Measurements from ENCODE around the gene GLUD1. TPM values are rescaled to one million over a fixed set of nuclear protein-coding genes. Genes with fewer than 3 reads are reported as not detected.
A peak's percentile ranks its signal among the peaks of the same experiment; 100 is the strongest.
"Not testable (repeated sequence)": the region's sequence is repeated elsewhere in the genome, so short reads cannot be mapped to it uniquely, and the experiment has no call there.

Gene GLUD1
- polyA plus RNA-seq, 1 donor from 2014 or later, result 83.7 TPM

DNA sequence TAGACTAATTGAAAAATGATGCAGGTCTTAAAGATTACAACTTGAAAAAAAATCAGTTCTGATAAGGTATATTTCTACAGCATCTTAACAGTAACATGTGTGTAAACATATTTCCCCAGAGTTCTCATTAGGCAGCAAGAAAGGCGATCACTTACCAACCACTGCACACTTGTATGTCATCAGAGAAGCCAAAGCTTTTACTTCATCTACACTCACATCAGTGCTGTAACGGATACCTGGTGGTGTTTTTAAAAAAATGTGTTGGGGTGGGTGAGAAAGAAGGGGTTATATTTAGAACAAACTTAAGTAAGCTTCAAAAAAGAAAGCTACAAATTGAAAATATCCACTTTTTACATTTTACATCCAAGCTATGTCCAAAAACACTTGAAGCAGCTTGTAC lies 18.2 kb downstream of the GLUD1 start:
- not testable (repeated sequence) for H3K4me1 Mint-ChIP-seq, H3K27ac Mint-ChIP-seq, H3K36me3 Mint-ChIP-seq, H3K27me3 Mint-ChIP-seq, H3K4me3 Mint-ChIP-seq, H3K9me3 Mint-ChIP-seq

DNA sequence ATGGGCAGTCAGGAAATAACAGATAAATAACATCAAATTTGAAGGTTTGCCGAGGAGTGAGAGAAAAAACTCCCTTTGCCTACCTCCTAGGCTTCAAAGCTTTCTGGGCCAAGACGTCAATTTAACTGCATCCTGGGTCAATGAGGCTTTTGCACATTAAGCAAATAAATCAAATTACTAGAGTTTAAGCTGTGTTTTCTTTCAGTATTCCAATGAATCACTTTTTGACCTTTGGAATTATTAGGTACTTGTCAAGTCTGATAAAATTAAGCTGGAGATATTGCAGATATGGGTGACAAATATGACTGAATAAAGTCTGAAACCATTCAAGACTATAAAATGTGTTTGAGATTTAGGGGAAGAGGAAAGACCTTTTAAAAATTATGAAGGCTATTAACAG lies 22.2 kb downstream of the GLUD1 start:
- Mint-ChIP-seq H3K9me3 (no peaks in the 10 kb centered on the region), H3K4me3 (no peak overlapping the region), H3K36me3 (peaks cover 5% of the 10 kb centered on the region), H3K4me1 (no peaks in the 10 kb centered on the region), H3K27me3 (no peaks in the 10 kb centered on the region), H3K27ac (no peak overlapping the region)

DNA sequence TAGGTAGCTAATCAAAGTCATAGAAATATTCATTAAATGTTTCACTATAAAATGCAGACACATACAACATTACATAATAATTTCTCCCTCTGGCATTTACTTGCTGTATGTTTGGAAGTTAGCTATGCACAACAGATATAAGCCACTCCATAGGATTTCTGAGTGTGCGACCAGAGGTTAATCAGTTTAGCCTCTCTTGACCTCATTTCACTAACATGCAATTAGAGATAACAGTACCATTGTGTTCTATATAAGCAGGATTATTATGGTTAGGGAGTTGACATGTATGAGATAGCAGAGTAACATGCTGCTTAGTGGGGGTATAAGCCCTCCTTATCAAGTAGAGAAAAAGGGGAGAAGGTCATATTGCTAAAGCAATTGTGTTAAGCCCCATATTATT lies 26.4 kb downstream of the GLUD1 start:
- H3K9me3 Mint-ChIP-seq, result no peaks in the 10 kb centered on the region
- H3K4me1 Mint-ChIP-seq, result no peaks in the 10 kb centered on the region
- H3K4me3 Mint-ChIP-seq, result no peak overlapping the region
- no peaks in the 10 kb centered on the region for H3K27me3 Mint-ChIP-seq
- peak overlapping the region in 1 of 3 donors; percentile 47 for H3K27ac Mint-ChIP-seq
- peaks cover 8% of the 10 kb centered on the region for H3K36me3 Mint-ChIP-seq

DNA sequence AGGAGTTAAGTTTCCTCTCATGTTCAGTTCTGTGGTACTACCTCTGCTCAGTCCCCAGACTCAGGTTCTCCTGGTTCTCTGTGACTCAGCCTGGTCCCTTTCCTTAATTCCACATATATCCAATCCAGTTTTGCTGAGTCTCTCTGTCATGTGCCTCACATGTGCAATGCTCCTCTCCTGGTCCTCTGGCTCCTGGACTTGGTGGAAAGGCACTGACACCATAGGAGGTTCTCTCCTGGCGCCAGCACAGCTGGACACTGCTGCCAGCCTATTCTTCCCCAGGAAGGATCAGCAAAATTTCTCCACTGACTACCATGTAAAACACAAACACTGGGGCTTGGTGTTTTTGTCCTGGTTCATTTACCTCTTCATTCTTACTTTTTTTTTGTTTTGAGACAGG lies 27.8 kb downstream of the GLUD1 start:
- Mint-ChIP-seq H3K9me3 (no peaks in the 10 kb centered on the region), H3K4me3 (no peak overlapping the region), H3K27me3 (no peaks in the 10 kb centered on the region), H3K36me3 (peaks cover 9% of the 10 kb centered on the region), H3K27ac (peak overlapping the region in 1 of 3 donors; percentile 35), H3K4me1 (no peaks in the 10 kb centered on the region)

DNA sequence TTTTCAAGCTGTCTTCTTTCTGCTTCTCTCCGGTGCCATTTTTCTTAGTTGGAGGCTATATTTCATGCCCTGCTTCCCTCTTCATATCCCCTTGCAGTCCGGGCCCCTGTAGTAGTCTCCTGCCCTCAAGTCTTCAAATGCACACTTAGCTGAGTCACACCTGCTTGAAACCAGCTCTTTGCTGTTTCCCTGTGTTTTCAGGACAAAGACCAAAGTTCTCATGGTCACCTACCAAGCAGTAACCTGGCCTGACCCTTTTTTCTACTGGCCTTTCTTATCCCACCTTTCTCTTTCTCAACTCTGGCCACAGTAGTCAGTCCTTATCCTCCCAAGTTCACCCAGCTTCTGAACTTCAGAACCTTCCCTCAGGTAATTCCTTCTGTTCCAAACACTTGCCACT lies 28.5 kb downstream of the GLUD1 start:
- Mint-ChIP-seq H3K4me1 (no peaks in the 10 kb centered on the region), H3K27ac (no peak overlapping the region), H3K4me3 (no peak overlapping the region), H3K27me3 (no peaks in the 10 kb centered on the region), H3K36me3 (peaks cover 8% of the 10 kb centered on the region), H3K9me3 (no peaks in the 10 kb centered on the region)

DNA sequence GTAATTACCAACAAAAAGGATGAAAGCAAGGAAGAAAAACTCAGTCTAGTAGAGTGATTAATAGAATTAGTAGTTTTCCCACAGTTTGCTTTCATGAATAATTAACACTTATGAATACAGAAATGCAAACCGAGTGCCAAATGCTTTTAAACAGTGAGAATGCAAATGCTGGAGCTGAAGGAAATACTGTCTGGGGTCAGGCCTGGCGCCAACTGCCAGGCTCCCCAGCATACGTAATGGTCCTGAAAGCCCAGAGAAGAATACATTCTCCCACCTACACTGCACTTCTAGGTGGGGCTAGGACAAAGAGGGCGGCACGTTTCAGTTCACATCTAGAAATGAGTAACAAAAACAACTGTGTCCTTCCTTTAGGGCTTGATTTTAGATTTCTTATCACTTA lies 30.0 kb downstream of the GLUD1 start:
- H3K27ac Mint-ChIP-seq, result no peak overlapping the region
- H3K27me3 Mint-ChIP-seq, result no peaks in the 10 kb centered on the region
- H3K4me3 Mint-ChIP-seq, result no peak overlapping the region

DNA sequence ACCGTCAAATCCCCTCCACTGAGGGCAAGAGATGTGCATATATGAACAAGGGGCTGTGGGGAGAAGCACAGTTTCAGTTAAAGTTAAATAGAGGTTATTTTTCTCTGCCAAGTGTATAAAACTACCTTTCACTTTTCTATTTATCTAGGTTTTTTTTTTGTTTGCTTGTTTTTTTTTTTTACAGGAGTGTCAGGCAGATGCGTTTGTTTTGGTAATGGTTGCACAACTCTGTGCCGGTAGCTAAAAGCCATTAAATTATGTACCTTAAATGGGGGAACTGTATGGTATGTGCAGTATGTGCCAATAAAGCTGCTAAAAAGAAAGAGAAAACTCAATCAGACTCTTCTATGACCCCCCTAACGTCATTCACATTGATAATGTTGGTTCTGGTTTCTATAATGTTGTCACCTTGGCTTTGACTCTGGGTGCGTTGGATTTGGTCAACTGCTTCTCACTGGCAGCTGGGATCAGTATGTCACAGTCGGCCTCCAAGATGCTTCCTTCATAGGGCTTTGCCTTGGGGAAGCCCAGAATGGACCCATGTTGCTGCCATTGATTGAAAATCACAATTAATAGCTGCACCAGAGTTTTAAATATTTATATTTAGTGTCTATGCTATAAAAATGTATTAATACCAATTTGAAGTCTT lies 34.2 kb downstream of the GLUD1 start:
- no peak overlapping the region for H3K4me3 Mint-ChIP-seq
- peaks cover 16% of the 10 kb centered on the region for H3K36me3 Mint-ChIP-seq

More for the DNA sequence above, 30.0 kb downstream of the GLUD1 start:
- no peaks in the 10 kb centered on the region for H3K4me1 Mint-ChIP-seq
- peaks cover 14% of the 10 kb centered on the region for H3K36me3 Mint-ChIP-seq
- no peaks in the 10 kb centered on the region for H3K9me3 Mint-ChIP-seq

DNA sequence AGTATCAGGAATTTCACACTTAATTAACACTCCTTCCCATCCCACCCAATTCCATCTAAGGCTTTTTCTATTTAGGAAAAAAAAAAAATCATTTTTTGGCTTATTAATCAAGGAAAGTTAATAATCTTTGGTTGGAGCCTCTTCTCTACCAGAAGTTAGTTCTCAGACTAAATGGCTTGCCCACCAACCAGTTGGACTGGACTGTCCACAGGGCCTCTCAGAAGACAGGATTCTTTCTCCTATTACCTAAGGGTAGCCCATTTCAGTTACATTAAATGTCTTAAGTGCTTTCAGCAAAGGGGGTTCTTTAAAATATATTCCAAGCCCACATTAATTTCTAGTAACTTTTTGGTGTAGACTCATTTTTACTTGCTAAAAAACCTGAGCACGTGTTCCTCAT lies 35.2 kb downstream of the GLUD1 start:
- peaks cover 16% of the 10 kb centered on the region for H3K36me3 Mint-ChIP-seq
- H3K4me3 Mint-ChIP-seq, result no peak overlapping the region
- H3K27ac Mint-ChIP-seq, result no peak overlapping the region
- no peaks in the 10 kb centered on the region for H3K4me1 Mint-ChIP-seq
- H3K27me3 Mint-ChIP-seq, result no peaks in the 10 kb centered on the region
- no peaks in the 10 kb centered on the region for H3K9me3 Mint-ChIP-seq

More for the DNA sequence above, 34.2 kb downstream of the GLUD1 start:
- peak overlapping the region in 1 of 3 donors; percentile 1 for H3K27ac Mint-ChIP-seq
- H3K9me3 Mint-ChIP-seq, result no peaks in the 10 kb centered on the region
- H3K27me3 Mint-ChIP-seq, result no peaks in the 10 kb centered on the region
- no peaks in the 10 kb centered on the region for H3K4me1 Mint-ChIP-seq

DNA sequence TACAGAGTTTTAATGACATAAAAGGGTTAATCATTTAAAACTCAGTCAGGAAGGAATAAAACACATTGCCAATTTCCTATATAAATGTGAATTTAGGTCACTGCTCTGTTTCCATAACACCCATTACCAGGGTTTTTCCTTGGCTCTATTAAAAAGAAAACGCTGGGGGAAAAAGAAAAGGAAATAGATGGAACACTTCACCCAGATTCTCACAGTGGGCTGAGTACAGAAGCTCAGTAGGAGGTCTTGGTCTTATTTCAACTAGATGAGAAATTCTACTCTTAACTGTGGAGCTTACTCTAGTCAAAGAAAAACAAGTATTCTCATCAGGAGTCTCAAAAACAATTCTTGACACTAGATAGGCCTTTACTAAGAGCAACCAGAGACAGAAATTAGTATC lies 36.5 kb downstream of the GLUD1 start:
- Mint-ChIP-seq H3K27ac (no peak overlapping the region), H3K27me3 (no peaks in the 10 kb centered on the region), H3K4me3 (peak overlapping the region in 1 of 4 donors; percentile 4), H3K4me1 (no peaks in the 10 kb centered on the region), H3K9me3 (no peaks in the 10 kb centered on the region), H3K36me3 (peaks cover 15% of the 10 kb centered on the region)

DNA sequence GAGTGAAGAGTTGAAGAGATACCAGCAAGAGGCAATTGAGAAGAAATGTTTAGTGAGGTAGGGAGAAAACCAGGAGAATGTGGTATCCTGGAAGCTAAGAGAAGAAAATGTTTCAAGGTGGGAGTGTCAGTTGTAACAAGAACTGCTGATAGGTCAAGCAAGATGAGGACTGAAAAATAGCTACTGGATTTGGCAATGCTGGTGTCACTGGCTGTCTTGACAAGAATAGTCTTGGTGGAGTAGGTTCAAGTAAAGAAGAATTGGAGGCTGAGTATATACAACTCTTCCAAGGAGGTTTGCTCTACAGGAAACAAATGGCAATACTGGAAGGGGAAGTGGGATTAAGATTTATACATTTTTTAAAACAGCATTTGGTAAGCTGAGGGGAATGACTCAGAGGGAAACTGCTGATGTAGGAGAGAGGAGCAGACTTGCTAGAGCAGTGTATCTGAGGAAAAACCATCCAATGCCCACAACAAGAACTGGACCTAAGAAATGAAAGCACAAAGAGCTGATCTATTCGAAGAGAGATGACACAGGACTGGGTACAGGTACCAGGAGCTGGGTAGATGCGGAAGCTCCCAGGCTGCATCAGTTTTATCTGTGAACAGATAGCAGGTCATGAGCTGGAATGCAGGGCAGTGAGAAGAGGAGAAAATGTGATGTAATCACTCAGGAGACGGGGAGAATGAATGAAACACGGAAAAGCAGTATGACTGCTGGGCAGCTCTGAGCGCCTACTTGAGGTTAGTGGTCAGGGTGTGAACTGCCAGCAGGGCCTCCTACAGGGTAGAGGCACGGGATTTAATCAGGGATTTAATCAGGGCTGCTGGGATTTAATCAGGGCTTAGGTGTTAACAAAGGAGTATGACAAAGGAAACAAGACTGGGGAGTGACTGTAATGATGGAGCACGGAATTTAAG lies 40.0 kb downstream of the GLUD1 start:
- H3K4me1 Mint-ChIP-seq, result no peaks in the 10 kb centered on the region
- no peaks in the 10 kb centered on the region for H3K9me3 Mint-ChIP-seq
- no peak overlapping the region for H3K4me3 Mint-ChIP-seq
- no peak overlapping the region for H3K27ac Mint-ChIP-seq
- peaks cover 15% of the 10 kb centered on the region for H3K36me3 Mint-ChIP-seq
- H3K27me3 Mint-ChIP-seq, result no peaks in the 10 kb centered on the region

DNA sequence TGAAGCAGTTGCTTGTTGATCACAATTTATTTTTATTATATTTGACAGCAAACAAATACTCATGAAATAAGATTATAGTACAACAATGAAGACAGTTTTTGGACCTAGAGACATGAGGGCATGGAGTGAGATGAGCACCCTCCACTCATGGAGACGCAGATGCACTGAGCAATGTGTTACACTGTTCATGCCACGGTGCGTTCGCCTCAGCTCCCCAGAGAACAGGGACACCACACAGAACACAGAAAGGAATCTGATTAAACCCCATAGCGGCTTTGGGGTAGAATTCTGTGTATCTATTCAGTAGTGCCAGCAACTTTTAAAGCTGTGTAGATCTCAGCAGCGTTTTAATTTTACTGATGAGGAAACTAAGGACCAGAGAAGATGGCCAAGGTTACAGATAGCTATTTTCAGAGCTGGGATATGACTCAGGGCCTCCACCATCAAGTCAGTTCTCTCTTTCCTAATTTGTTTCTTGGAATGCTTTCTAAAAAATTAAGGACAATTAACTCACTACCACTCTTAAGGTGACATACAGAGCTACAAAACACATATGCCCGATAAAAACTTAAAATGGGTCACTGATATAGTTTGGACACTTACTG lies 41.0 kb downstream of the GLUD1 start:
- Mint-ChIP-seq H3K27ac (no peak overlapping the region), H3K27me3 (no peaks in the 10 kb centered on the region), H3K36me3 (peaks cover 12% of the 10 kb centered on the region), H3K4me3 (no peak overlapping the region), H3K9me3 (no peaks in the 10 kb centered on the region), H3K4me1 (no peaks in the 10 kb centered on the region)

DNA sequence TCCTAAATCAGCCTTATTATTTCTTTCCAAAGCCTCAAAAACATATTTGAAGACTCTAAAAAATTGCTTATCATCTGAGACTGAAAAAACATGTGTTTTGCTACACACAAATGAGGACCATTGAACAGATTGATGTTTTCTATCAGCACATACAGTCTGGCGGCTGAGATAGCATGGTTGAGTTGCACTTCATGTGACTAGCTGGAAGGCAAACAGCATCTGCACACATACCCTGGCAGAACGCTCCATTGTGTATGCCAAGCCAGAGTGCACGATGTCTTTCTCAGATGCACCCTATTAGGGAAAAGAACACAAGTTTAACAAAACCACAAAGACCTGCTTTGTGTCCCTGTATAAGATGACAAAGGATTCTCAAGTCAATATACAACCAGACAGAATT lies 41.5 kb downstream of the GLUD1 start:
- H3K4me1 Mint-ChIP-seq, result no peaks in the 10 kb centered on the region
- H3K27me3 Mint-ChIP-seq, result no peaks in the 10 kb centered on the region
- H3K4me3 Mint-ChIP-seq, result no peak overlapping the region
- H3K36me3 Mint-ChIP-seq, result peaks cover 10% of the 10 kb centered on the region
- H3K27ac Mint-ChIP-seq, result no peak overlapping the region
- H3K9me3 Mint-ChIP-seq, result no peaks in the 10 kb centered on the region

DNA sequence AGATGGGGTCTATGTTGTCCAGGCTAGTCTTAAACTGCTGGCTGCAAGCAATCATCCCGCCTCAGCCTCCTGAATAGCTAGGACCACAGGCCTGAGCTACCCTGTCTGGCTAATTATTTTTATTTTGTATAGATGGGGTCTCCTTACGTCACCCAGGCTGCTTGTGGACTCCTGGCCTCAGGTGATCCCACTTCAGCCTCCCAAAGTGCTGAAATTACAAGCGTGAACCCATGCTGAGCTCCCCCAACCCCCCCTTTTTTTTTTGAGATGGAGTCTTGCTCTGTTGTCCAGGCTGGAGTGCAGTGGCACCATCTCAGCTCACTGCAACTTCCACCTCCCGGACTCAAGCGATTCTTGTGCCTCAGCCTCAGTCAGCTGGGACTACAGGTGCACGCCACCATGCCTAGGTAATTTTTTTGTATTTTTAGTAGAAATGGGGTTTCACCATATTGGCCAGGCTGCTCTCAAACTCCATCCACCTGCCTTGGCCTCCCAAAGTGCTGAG lies 49.2 kb downstream of the GLUD1 start:
- Mint-ChIP-seq H3K9me3 (no peaks in the 10 kb centered on the region), H3K36me3 (peaks cover 14% of the 10 kb centered on the region), H3K27me3 (no peaks in the 10 kb centered on the region), H3K27ac (no peak overlapping the region), H3K4me1 (peaks cover 0 to 2% (median 0%) of the 10 kb centered on the region in 3 donors), H3K4me3 (no peak overlapping the region)

DNA sequence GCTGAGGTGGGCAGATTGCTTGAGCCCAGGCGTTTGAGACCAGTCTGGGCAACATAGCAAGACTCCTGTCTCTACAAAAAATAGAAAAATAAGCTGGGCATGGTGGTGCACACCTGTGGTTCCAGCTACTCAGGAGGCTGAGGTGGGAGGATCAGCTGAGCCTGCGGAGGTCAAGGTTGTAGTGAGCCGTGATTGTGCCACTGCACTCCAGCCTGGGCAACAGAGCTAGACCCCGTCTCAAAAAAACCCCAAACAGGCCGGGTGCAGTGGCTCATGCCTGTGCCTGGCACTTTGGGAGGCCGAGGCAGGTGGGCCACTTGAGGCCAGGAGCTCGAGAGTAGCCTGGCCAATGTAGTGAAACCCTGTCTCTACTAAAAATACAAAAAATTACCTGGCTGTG lies 51.1 kb downstream of the GLUD1 start:
- peaks cover 11% of the 10 kb centered on the region for H3K36me3 Mint-ChIP-seq
- H3K27ac Mint-ChIP-seq, H3K9me3 Mint-ChIP-seq, H3K27me3 Mint-ChIP-seq, H3K4me1 Mint-ChIP-seq, H3K4me3 Mint-ChIP-seq: not testable (repeated sequence)

DNA sequence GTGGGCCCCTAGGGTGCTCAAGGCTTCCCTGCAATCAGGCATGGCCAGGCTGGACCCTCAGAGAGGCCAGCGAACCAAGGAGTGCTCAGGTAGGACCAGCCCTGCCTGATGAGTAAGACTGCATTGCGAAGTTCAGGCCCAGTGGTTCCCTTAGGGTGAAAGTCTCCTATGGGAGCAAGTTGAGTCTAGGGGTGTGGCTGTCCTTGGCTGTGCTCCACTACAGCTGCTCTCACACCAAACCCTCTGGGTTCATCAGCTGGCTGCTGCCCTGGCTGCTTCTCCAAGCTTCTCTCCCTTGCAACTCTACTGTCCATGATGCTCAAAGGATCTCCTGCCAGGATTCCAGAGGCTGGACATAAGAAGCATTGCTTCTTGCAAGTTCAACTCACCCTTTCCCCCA lies 55.9 kb downstream of the GLUD1 start:
- no peak overlapping the region for H3K27ac Mint-ChIP-seq
- peaks cover 0 to 6% (median 0%) of the 10 kb centered on the region in 3 donors for H3K9me3 Mint-ChIP-seq
- peaks cover 0 to 5% (median 0%) of the 10 kb centered on the region in 3 donors for H3K4me1 Mint-ChIP-seq
- H3K27me3 Mint-ChIP-seq, result peaks cover 3% of the 10 kb centered on the region
- H3K36me3 Mint-ChIP-seq, result peaks cover 9% of the 10 kb centered on the region
- no peak overlapping the region for H3K4me3 Mint-ChIP-seq

Data from IgD-negative memory B cell (primary cell).